ENCODE data around the gene C12orf54. TPM values are rescaled to one million over a fixed set of nuclear protein-coding genes. Genes with fewer than 3 reads are reported as not detected.
"Not testable (repeated sequence)": the region's sequence is repeated elsewhere in the genome, so short reads cannot be mapped to it uniquely, and the experiment has no call there.

C12orf54 gene
- total RNA-seq, 2 experiments from 2014 or later = not detected

DNA sequence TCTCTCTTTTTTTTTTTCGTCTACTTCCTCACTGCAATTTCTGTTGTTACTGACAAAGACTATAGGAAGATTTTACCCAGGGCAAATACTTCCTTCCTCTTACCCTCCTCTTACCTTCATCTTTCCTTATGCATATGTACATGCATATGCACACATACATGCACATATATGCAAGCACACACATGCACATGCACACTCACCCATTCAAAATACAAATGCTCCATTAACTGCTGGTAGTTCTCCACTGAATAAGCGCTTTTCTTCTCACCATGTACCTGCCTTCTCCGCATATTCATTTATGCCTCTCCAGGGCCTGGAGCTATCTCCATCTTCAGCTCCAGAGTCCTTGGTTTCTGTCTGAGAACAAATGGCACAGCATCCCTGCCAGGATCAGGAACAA is 632 bp downstream of the C12orf54 start:
- Mint-ChIP-seq H3K27me3 (peaks cover 7% of the 10 kb centered on the region), H3K9me3 (peaks cover 4% of the 10 kb centered on the region)

DNA sequence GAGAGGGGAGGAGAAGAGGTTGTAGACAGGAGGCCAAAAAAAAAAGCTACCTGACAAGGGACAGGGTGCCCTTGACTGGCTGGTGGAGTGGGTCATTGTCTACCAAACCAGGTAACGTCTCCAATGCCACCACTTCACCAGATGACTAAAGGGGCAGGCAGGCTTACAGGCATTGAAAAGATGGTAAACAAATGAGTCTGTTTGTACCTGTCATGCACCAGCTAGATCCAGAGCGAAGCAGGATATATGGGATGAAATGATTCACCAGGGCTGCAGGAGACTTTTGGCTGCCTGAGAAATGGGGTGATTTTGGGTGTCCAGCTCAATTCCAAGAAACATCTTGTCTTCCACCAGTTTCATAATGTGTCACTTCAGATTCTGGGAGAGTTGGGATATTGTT is 4.0 kb downstream of the C12orf54 start:
- no peak overlapping the region for H3K27ac Mint-ChIP-seq
- no peaks in the 10 kb centered on the region for H3K36me3 Mint-ChIP-seq (ENCODE audit: low read depth)
- DNase-seq = no peak
- no peak overlapping the region for H3K4me3 Mint-ChIP-seq
- ChIA-PET POLR2A (no interaction called here), CTCF (no interaction called here)
- H3K27me3 Mint-ChIP-seq = peaks cover 7% of the 10 kb centered on the region
- peaks cover 6% of the 10 kb centered on the region for H3K4me1 Mint-ChIP-seq (ENCODE audit: low read depth)
- no peak for ATAC-seq
- H3K9me3 Mint-ChIP-seq = no peaks in the 10 kb centered on the region
- TF ChIP-seq, protein P1, sequence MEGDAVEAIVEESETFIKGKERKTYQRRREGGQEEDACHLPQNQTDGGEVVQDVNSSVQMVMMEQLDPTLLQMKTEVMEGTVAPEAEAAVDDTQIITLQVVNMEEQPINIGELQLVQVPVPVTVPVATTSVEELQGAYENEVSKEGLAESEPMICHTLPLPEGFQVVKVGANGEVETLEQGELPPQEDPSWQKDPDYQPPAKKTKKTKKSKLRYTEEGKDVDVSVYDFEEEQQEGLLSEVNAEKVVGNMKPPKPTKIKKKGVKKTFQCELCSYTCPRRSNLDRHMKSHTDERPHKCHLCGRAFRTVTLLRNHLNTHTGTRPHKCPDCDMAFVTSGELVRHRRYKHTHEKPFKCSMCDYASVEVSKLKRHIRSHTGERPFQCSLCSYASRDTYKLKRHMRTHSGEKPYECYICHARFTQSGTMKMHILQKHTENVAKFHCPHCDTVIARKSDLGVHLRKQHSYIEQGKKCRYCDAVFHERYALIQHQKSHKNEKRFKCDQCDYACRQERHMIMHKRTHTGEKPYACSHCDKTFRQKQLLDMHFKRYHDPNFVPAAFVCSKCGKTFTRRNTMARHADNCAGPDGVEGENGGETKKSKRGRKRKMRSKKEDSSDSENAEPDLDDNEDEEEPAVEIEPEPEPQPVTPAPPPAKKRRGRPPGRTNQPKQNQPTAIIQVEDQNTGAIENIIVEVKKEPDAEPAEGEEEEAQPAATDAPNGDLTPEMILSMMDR (IDR thresholded peaks at IDR 0.05) = no peak
- intact Hi-C loops (cut with micrococcal nuclease) = no loop called here

More for the DNA sequence above, 632 bp downstream of the C12orf54 start:
- H3K36me3 Mint-ChIP-seq (ENCODE audit: low read depth) = no peaks in the 10 kb centered on the region
- ATAC-seq (no peak), DNase-seq (no peak)
- no peaks in the 10 kb centered on the region for H3K4me1 Mint-ChIP-seq (ENCODE audit: low read depth)
- intact Hi-C loops (cut with micrococcal nuclease) = no loop called here
- no peak overlapping the region for H3K4me3 Mint-ChIP-seq
- ChIA-PET CTCF (no interaction called here), POLR2A (no interaction called here)
- TF ChIP-seq, protein P1 (IDR thresholded peaks at IDR 0.05) = no peak
- H3K27ac Mint-ChIP-seq = no peak overlapping the region

DNA sequence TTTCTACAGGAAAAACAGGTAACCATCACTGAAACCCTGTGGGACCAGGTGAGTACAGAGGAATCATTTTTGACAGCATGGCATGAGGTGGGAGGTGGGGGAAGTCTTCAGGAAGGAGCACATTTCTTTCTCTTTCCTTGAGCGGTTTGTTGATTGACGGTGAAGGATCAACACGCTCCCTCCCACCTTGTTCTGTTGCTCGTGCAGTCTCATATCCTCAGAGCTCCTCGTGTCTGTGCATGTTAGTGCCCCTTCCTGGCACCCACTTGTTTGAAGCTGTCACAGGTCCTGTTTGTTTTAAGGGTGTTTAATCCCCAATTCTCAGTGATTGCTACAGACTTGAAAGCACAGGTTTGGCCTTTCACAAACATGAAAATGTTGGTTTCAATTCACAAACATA is 4.4 kb downstream of the C12orf54 start:
- H3K4me3 Mint-ChIP-seq = no peak overlapping the region
- intact Hi-C loops (cut with micrococcal nuclease) = no loop called here
- DNase-seq (no peak), ATAC-seq (no peak)
- ChIA-PET POLR2A (no interaction called here), CTCF (no interaction called here)
- TF ChIP-seq, protein P1 (IDR thresholded peaks at IDR 0.05) = no peak
- H3K36me3 Mint-ChIP-seq (ENCODE audit: low read depth) = no peaks in the 10 kb centered on the region
- no peak overlapping the region for H3K27ac Mint-ChIP-seq
- H3K9me3 Mint-ChIP-seq = no peaks in the 10 kb centered on the region
- H3K4me1 Mint-ChIP-seq (ENCODE audit: low read depth) = peaks cover 6% of the 10 kb centered on the region
- H3K27me3 Mint-ChIP-seq = peaks cover 7% of the 10 kb centered on the region

DNA sequence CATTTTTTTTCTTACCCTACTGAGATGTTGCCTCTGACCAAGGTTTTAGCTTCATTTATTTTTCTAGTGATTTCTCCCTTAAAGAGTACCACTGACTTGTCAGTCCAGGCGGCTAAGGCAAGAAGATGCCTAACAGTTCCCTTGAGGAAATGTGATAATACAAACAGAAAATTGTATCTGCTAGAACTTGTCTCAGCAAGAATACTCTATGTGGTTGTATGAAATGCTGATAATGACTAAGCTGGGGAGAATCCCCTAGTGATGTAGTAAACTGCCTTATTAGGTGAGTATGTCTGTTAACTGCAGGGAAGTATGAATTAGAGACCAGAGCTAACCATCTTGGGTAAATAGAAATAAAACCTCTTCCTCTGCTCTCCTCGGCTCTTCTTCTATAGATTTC is 6.7 kb downstream of the C12orf54 start:
- TF ChIP-seq, protein P1 (IDR thresholded peaks at IDR 0.05) = no peak
- Mint-ChIP-seq H3K4me3 (no peak overlapping the region), H3K27ac (no peak overlapping the region), H3K36me3 (ENCODE audit: low read depth) (no peaks in the 10 kb centered on the region), H3K27me3 (peaks cover 4% of the 10 kb centered on the region), H3K4me1 (ENCODE audit: low read depth) (peaks cover 6% of the 10 kb centered on the region), H3K9me3 (no peaks in the 10 kb centered on the region)
- DNase-seq (no peak), ATAC-seq (peak; percentile 92)
- ChIA-PET POLR2A (no interaction called here), CTCF (no interaction called here)
- intact Hi-C loops (cut with micrococcal nuclease) = no loop called here

DNA sequence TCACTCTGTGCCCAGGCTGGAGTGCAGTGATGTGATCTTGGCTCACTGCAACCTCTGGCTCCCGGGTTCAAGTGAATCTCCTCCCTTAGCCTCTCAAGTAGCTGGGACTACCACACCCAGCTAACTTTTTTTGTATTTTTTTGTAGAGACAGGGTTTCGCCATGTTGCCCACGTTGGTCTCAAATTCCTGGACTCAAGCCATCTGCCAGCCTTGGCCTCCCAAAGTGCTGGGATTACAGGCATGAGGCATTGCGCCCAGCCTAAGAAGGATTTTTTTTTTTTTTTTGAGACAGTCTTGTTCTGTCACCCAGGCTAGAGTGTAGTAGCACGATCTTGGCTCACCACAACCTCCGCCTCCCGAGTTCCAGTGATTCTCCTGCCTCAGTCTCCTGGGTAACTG is 7.2 kb downstream of the C12orf54 start:
- CTCF ChIA-PET; ATAC-seq; H3K27ac Mint-ChIP-seq; H3K36me3 Mint-ChIP-seq (ENCODE audit: low read depth); H3K4me1 Mint-ChIP-seq (ENCODE audit: low read depth); H3K27me3 Mint-ChIP-seq; H3K9me3 Mint-ChIP-seq; POLR2A ChIA-PET; DNase-seq; intact Hi-C loops (cut with micrococcal nuclease); H3K4me3 Mint-ChIP-seq: not testable (repeated sequence)

DNA sequence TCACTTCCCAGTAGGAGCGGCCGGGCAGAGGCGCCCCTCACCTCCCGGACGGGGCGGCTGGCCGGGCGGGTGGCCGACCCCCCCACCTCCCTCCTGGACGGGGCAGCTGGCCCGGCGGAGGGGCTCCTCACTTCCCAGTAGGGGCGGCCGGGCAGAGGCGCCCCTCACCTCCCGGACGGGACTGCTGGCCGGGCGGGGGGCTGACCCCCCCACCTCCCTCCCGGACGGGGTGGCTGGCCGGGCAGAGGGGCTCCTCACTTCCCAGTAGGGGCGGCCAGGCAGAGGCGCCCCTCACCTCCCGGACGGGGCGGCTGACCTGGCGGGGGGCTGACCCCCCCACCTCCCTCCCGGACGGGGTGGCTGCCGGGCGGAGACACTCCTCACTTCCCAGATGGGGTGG is 18.0 kb downstream of the C12orf54 start:
- H3K4me1 Mint-ChIP-seq (ENCODE audit: low read depth); H3K27ac Mint-ChIP-seq; H3K36me3 Mint-ChIP-seq (ENCODE audit: low read depth); H3K4me3 Mint-ChIP-seq; POLR2A ChIA-PET; ATAC-seq; intact Hi-C loops (cut with micrococcal nuclease); DNase-seq; H3K27me3 Mint-ChIP-seq; H3K9me3 Mint-ChIP-seq; CTCF ChIA-PET: not testable (repeated sequence)

DNA sequence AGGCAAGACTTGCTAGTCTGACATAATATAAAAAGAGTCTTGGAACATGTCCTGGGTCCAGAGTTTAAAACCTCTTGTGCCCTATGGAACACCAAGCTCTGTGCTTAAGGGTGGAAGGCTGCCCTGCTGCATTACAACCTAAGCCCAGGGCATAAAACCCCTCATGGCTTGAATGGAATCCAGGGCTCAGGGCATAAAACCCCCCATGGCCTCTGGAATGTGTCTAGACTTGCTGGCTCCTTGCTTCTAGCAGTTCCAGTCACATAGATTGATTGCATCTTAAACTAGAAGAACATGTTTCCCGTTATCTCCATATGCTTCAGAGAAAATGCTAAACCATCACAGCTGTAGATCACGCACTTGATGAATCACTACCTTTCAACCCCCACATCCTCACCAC is 24.5 kb downstream of the C12orf54 start:
- H3K36me3 Mint-ChIP-seq (ENCODE audit: low read depth); H3K9me3 Mint-ChIP-seq; H3K4me1 Mint-ChIP-seq (ENCODE audit: low read depth); DNase-seq; intact Hi-C loops (cut with micrococcal nuclease); H3K27me3 Mint-ChIP-seq; POLR2A ChIA-PET; ATAC-seq; H3K27ac Mint-ChIP-seq; H3K4me3 Mint-ChIP-seq: not testable (repeated sequence)
- CTCF ChIA-PET = interaction anchor here (1.1 kb wide), 1 partner anchor 111 kb away, joined by 5 read pairs; no protein-coding TSS in a partner anchor
